HepG2 (cell line): ENCODE data around the gene ITM2B. TPM values are rescaled to one million over a fixed set of nuclear protein-coding genes. Genes with fewer than 3 reads are reported as not detected.

ENCODE experiments used
- HOXA3 ChIP-seq: sonication (generic); formaldehyde crosslinking; IDR thresholded peaks from 2 replicates; pipeline ENCODE4 v1.5.0; 2020; ENCODE audit warnings: missing genetic modification reagents
- KDM5A ChIP-seq: fragments of 200-600 bp; sonication (generic); IDR thresholded peaks from 2 replicates; pipeline ENCODE4 v1.7.0; 2018; ENCODE audit warnings: antibody characterized with exemption, mild to moderate bottlenecking, low read length, borderline replicate concordance
- KDM5B ChIP-seq: sonication (generic); formaldehyde crosslinking; IDR thresholded peaks from 2 replicates; pipeline ENCODE4 v1.4.0; 2020; ENCODE audit warnings: missing genetic modification reagents, mild to moderate bottlenecking, borderline replicate concordance
- MAZ ChIP-seq, 2 experiments: sonication (generic) in 1 of 2; formaldehyde crosslinking in 1 of 2; IDR thresholded peaks; 2 replicates each; pipeline versions ENCODE4 v1.5.0 to v1.6.1; 2012 to 2020; ENCODE audit warnings: low read depth in 2 of 2, mild to moderate bottlenecking in 2 of 2, borderline replicate concordance in 1 of 2, improper control_type of control experiment in 1 of 2, low read length in 1 of 2, missing genetic modification reagents in 1 of 2, moderate library complexity in 1 of 2
- NCOR1 ChIP-seq: fragments of 200-600 bp; sonication (generic); IDR thresholded peaks from 2 replicates; pipeline ENCODE4 v1.7.0; 2017; ENCODE audit warnings: antibody characterized with exemption, low read length, borderline replicate concordance
- TEAD3 ChIP-seq: optimal IDR thresholded peaks from 2 replicates; pipeline ENCODE3; 2016; ENCODE audit warnings: borderline replicate concordance
- ZFX ChIP-seq: sonication (generic); formaldehyde crosslinking; IDR thresholded peaks from 2 replicates; pipeline ENCODE4 v1.4.0; 2020; ENCODE audit warnings: mild to moderate bottlenecking, low read depth, missing genetic modification reagents, moderate library complexity
- ZNF709 ChIP-seq: sonication (generic); formaldehyde crosslinking; IDR thresholded peaks from 2 replicates; pipeline ENCODE4 v1.5.0; 2020; ENCODE audit warnings: mild to moderate bottlenecking, missing genetic modification reagents
- polyA plus RNA-seq, 8 experiments: library from polyadenylated mRNA; depleted of rRNA in 3 of 8; stranded (reverse) in 7 of 8; unstranded in 1 of 8; fragments of >200 nt; fragmentation: Illumina TruSeq in 4 of 8; extraction: Trizol in 4 of 8; gene quantifications; 2 replicates each; pipeline versions ENCODE4 v1.2.1 to v1.2.3, GENCODE V29; 2011 to 2016; ENCODE audit warnings: low read depth in 4 of 8, missing spikeins in 1 of 8, mixed read lengths in 1 of 8; ENCODE audit not compliant: insufficient read depth in 1 of 8
- total RNA-seq, 5 experiments: library from RNA; depleted of rRNA; stranded (reverse); fragments of >200 nt; fragmentation: Illumina TruSeq; extraction: Trizol; gene quantifications; 2 replicates each; pipeline ENCODE4 v1.2.3, GENCODE V29; 2016; ENCODE audit warnings: low read depth in 1 of 5
- TF ChIP-seq, protein P1 (sequence below): sonication (generic); formaldehyde crosslinking; IDR thresholded peaks from 2 replicates; pipeline ENCODE4 v1.4.0; 2020; ENCODE audit warnings: low read depth, mild to moderate bottlenecking, missing genetic modification reagents
- TF ChIP-seq, protein P2 (sequence below): sonication (generic); formaldehyde crosslinking; IDR thresholded peaks from 2 replicates; pipeline ENCODE4 v1.8.1; 2022; ENCODE audit warnings: low read depth, mild to moderate bottlenecking, missing genetic modification reagents
- TF ChIP-seq, protein P3 (sequence below): IDR thresholded peaks from 2 replicates; pipeline ENCODE4 v1.6.1; 2018; ENCODE audit warnings: missing genetic modification reagents, mild to moderate bottlenecking, missing compliant biosample characterization
- TF ChIP-seq, protein P4 (sequence below): sonication (generic); formaldehyde crosslinking; IDR thresholded peaks from 2 replicates; pipeline ENCODE4 v1.5.1; 2020; ENCODE audit warnings: missing genetic modification reagents, mild to moderate bottlenecking, borderline replicate concordance
- TF ChIP-seq, protein P5 (sequence below): sonication (generic); formaldehyde crosslinking; IDR thresholded peaks from 2 replicates; pipeline ENCODE4 v1.4.0; 2020; ENCODE audit warnings: missing genetic modification reagents, borderline replicate concordance
- TF ChIP-seq, protein P6 (sequence below): IDR thresholded peaks from 2 replicates; pipeline ENCODE4 v1.6.1; 2012; ENCODE audit warnings: inconsistent platforms

Gene ITM2B
- total and polyA plus RNA-seq, 2 of the 13 experiments (the other 11 are each of a cell fraction or from before 2014, with no cell fraction given), result 158 to 373 TPM

DNA sequence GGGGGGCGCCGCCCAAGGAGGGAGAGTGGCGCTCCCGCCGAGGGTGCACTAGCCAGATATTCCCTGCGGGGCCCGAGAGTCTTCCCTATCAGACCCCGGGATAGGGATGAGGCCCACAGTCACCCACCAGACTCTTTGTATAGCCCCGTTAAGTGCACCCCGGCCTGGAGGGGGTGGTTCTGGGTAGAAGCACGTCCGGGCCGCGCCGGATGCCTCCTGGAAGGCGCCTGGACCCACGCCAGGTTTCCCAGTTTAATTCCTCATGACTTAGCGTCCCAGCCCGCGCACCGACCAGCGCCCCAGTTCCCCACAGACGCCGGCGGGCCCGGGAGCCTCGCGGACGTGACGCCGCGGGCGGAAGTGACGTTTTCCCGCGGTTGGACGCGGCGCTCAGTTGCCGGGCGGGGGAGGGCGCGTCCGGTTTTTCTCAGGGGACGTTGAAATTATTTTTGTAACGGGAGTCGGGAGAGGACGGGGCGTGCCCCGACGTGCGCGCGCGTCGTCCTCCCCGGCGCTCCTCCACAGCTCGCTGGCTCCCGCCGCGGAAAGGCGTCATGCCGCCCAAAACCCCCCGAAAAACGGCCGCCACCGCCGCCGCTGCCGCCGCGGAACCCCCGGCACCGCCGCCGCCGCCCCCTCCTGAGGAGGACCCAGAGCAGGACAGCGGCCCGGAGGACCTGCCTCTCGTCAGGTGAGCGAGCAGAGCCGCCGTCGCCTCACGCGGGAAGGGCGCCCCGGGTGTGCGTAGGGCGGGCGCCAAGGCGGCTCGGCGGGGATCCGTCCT is 70.5 kb downstream of the ITM2B start, which contains the start of gene RB1 (continued):
- TF ChIP-seq NCOR1 (peak; percentile 9; the same call in 1 of the 2 replicates), KDM5A (peak; percentile 82; the same call in 1 of the 2 replicates), MAZ (IDR thresholded peaks at IDR 0.05; ENCODE audit: borderline replicate concordance, low read depth, low read length) (peak; percentile 70; the same call in 1 of the 2 replicates), MAZ (CRISPR knock-in tag; IDR thresholded peaks at IDR 0.05; ENCODE audit: low read depth) (peak; percentile 80; the same call in 1 of the 2 replicates), ZFX (CRISPR knock-in tag) (peak; percentile 84), HOXA3 (peak; percentile 88), KDM5B (CRISPR knock-in tag) (peak; percentile 81; the same call in 1 of the 2 replicates), ZNF709 (CRISPR knock-in tag) (peak; percentile 44; the same call in 1 of the 2 replicates), TEAD3 (peak; percentile 42)
- TF ChIP-seq, protein P1, sequence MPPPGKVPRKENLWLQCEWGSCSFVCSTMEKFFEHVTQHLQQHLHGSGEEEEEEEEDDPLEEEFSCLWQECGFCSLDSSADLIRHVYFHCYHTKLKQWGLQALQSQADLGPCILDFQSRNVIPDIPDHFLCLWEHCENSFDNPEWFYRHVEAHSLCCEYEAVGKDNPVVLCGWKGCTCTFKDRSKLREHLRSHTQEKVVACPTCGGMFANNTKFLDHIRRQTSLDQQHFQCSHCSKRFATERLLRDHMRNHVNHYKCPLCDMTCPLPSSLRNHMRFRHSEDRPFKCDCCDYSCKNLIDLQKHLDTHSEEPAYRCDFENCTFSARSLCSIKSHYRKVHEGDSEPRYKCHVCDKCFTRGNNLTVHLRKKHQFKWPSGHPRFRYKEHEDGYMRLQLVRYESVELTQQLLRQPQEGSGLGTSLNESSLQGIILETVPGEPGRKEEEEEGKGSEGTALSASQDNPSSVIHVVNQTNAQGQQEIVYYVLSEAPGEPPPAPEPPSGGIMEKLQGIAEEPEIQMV (CRISPR knock-in tag), result peak; percentile 70; the same call in 1 of the 2 replicates
- TF ChIP-seq, protein P2, sequence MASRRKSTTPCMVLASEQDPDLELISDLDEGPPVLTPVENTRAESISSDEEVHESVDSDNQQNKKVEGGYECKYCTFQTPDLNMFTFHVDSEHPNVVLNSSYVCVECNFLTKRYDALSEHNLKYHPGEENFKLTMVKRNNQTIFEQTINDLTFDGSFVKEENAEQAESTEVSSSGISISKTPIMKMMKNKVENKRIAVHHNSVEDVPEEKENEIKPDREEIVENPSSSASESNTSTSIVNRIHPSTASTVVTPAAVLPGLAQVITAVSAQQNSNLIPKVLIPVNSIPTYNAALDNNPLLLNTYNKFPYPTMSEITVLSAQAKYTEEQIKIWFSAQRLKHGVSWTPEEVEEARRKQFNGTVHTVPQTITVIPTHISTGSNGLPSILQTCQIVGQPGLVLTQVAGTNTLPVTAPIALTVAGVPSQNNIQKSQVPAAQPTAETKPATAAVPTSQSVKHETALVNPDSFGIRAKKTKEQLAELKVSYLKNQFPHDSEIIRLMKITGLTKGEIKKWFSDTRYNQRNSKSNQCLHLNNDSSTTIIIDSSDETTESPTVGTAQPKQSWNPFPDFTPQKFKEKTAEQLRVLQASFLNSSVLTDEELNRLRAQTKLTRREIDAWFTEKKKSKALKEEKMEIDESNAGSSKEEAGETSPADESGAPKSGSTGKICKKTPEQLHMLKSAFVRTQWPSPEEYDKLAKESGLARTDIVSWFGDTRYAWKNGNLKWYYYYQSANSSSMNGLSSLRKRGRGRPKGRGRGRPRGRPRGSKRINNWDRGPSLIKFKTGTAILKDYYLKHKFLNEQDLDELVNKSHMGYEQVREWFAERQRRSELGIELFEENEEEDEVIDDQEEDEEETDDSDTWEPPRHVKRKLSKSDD (CRISPR knock-in tag), result no peak
- TF ChIP-seq, protein P3, sequence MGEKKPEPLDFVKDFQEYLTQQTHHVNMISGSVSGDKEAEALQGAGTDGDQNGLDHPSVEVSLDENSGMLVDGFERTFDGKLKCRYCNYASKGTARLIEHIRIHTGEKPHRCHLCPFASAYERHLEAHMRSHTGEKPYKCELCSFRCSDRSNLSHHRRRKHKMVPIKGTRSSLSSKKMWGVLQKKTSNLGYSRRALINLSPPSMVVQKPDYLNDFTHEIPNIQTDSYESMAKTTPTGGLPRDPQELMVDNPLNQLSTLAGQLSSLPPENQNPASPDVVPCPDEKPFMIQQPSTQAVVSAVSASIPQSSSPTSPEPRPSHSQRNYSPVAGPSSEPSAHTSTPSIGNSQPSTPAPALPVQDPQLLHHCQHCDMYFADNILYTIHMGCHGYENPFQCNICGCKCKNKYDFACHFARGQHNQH, result 0 out of 2 replicates have a peak, but pooled peaks have one; percentile 29
- TF ChIP-seq, protein P4, sequence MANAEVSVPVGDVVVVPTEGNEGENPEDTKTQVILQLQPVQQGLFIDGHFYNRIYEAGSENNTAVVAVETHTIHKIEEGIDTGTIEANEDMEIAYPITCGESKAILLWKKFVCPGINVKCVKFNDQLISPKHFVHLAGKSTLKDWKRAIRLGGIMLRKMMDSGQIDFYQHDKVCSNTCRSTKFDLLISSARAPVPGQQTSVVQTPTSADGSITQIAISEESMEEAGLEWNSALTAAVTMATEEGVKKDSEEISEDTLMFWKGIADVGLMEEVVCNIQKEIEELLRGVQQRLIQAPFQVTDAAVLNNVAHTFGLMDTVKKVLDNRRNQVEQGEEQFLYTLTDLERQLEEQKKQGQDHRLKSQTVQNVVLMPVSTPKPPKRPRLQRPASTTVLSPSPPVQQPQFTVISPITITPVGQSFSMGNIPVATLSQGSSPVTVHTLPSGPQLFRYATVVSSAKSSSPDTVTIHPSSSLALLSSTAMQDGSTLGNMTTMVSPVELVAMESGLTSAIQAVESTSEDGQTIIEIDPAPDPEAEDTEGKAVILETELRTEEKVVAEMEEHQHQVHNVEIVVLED (CRISPR knock-in tag), result peak; percentile 89
- TF ChIP-seq, protein P5, sequence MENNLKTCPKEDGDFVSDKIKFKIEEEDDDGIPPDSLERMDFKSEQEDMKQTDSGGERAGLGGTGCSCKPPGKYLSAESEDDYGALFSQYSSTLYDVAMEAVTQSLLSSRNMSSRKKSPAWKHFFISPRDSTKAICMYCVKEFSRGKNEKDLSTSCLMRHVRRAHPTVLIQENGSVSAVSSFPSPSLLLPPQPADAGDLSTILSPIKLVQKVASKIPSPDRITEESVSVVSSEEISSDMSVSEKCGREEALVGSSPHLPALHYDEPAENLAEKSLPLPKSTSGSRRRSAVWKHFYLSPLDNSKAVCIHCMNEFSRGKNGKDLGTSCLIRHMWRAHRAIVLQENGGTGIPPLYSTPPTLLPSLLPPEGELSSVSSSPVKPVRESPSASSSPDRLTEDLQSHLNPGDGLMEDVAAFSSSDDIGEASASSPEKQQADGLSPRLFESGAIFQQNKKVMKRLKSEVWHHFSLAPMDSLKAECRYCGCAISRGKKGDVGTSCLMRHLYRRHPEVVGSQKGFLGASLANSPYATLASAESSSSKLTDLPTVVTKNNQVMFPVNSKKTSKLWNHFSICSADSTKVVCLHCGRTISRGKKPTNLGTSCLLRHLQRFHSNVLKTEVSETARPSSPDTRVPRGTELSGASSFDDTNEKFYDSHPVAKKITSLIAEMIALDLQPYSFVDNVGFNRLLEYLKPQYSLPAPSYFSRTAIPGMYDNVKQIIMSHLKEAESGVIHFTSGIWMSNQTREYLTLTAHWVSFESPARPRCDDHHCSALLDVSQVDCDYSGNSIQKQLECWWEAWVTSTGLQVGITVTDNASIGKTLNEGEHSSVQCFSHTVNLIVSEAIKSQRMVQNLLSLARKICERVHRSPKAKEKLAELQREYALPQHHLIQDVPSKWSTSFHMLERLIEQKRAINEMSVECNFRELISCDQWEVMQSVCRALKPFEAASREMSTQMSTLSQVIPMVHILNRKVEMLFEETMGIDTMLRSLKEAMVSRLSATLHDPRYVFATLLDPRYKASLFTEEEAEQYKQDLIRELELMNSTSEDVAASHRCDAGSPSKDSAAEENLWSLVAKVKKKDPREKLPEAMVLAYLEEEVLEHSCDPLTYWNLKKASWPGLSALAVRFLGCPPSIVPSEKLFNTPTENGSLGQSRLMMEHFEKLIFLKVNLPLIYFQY (CRISPR knock-in tag), result no peak; the same call in 1 of the 2 replicates
- TF ChIP-seq, protein P6, sequence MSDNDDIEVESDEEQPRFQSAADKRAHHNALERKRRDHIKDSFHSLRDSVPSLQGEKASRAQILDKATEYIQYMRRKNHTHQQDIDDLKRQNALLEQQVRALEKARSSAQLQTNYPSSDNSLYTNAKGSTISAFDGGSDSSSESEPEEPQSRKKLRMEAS, result peak; percentile 46
